MM.1S (cell line): ENCODE data around the gene CSTF3.

ENCODE experiments used
- EZH2 ChIP-seq: fragments of 300-600 bp; sonication (generic); optimal IDR thresholded peaks from 2 replicates; pipeline ENCODE3; 2017; ENCODE audit warnings: low read depth, mild to moderate bottlenecking, antibody characterized with exemption, low read length, mixed read lengths
- EZH2phosphoT487 ChIP-seq: fragments of 300-600 bp; sonication (generic); IDR thresholded peaks from 2 replicates; pipeline ENCODE4 v1.6.1; 2018; ENCODE audit warnings: antibody characterized with exemption, low read length
- TF ChIP-seq, protein P1 (sequence below): fragments of 300-600 bp; sonication (generic); IDR thresholded peaks from 2 replicates; pipeline ENCODE4 v1.5.1; 2016; ENCODE audit warnings: antibody characterized with exemption, low read length, mixed read lengths

DNA sequence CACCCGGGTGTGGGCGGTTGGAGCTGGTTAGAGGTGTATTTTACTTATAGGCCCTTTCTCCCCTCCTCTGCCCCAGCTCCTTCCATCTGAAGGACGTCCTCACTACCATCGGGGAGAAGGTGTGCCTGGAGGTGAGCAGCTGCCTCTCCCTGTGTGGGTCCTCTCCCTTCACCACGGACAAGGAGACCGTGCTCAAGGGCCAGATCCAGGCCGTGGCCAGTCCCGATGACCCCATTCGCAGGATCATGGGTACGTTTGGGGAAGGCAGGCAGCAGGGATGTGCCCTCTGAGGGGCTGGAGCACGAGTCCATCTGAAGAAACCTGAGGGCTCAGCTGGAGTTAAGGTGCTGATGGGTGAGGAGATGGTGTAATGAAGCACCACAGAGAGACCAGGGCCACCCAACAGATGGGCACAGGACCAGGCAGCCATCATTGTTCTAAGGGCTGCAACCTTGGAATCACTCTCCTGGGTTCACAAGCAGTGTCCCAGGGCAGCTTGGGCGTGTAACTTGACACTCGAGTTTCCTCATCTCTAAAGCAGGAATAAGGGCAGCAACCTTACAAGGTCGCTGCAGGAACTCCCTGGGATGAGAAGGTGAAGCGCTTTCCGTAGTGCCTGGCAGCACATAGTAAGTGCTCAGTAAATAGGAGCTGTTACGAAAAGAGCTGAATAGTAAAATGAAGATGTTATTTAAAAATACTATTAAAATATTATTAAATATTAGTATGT is 92.5 kb downstream of the CSTF3 start:
- TF ChIP-seq EZH2: no peak
- TF ChIP-seq, protein P1, sequence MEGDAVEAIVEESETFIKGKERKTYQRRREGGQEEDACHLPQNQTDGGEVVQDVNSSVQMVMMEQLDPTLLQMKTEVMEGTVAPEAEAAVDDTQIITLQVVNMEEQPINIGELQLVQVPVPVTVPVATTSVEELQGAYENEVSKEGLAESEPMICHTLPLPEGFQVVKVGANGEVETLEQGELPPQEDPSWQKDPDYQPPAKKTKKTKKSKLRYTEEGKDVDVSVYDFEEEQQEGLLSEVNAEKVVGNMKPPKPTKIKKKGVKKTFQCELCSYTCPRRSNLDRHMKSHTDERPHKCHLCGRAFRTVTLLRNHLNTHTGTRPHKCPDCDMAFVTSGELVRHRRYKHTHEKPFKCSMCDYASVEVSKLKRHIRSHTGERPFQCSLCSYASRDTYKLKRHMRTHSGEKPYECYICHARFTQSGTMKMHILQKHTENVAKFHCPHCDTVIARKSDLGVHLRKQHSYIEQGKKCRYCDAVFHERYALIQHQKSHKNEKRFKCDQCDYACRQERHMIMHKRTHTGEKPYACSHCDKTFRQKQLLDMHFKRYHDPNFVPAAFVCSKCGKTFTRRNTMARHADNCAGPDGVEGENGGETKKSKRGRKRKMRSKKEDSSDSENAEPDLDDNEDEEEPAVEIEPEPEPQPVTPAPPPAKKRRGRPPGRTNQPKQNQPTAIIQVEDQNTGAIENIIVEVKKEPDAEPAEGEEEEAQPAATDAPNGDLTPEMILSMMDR: no peak
- no peak for TF ChIP-seq EZH2phosphoT487
